GM23338 (cell line): ENCODE measurements around the gene SIMC1. TPM values are rescaled to one million over a fixed set of nuclear protein-coding genes. Genes with fewer than 3 reads are reported as not detected.

Experiments used
- ATAC-seq: fragments of 200-7000 bp; cut with Tn5 transposase; 3 replicates; pipeline ENCODE4 v1.9.1; 2020
- DNase-seq: peaks from one replicate; pipeline ENCODE4 v3.0.0-alpha.2; 2015; ENCODE audit warnings: low spot score
- H2AFZ ChIP-seq: fragments of 200-600 bp; sonication (generic); 2 replicates; pipeline ENCODE4 v1.8.0; 2016; ENCODE audit warnings: antibody characterized with exemption, mild to moderate bottlenecking, moderate library complexity
- H3F3A ChIP-seq: fragments of 200-600 bp; sonication (generic); replicated peaks from 2 replicates; pipeline ENCODE4 v1.8.0; 2017; ENCODE audit warnings: antibody characterized with exemption, mixed run types, low read depth
- H3K27ac ChIP-seq: fragments of 200-600 bp; sonication (generic); 2 replicates; pipeline ENCODE4 v1.6.1; 2016; ENCODE audit warnings: low read depth
- H3K27me3 ChIP-seq: fragments of 200-600 bp; sonication (generic); 2 replicates; pipeline ENCODE4 v1.8.0; 2016; ENCODE audit warnings: mild to moderate bottlenecking, mixed run types, moderate library complexity; ENCODE audit not compliant: insufficient read depth
- H3K36me3 ChIP-seq: fragments of 200-600 bp; sonication (generic); 2 replicates; pipeline ENCODE4 v1.8.0; 2016; ENCODE audit warnings: mild to moderate bottlenecking; ENCODE audit not compliant: insufficient read depth
- H3K4me1 ChIP-seq: fragments of 200-600 bp; sonication (generic); 2 replicates; pipeline ENCODE4 v1.8.0; 2016; ENCODE audit warnings: mild to moderate bottlenecking, moderate library complexity; ENCODE audit not compliant: insufficient read depth
- H3K4me2 ChIP-seq: fragments of 200-600 bp; sonication (generic); 2 replicates; pipeline ENCODE4 v1.7.1; 2017; ENCODE audit warnings: mixed run types
- H3K4me3 ChIP-seq: fragments of 200-600 bp; sonication (generic); 2 replicates; pipeline ENCODE4 v1.6.1; 2016; ENCODE audit warnings: mixed run types
- H3K79me2 ChIP-seq: fragments of 200-600 bp; sonication (generic); replicated peaks from 2 replicates; pipeline ENCODE4 v1.8.0; 2017; ENCODE audit warnings: mild to moderate bottlenecking; ENCODE audit not compliant: insufficient read depth
- H3K9me2 ChIP-seq: fragments of 200-600 bp; sonication (generic); 2 replicates; pipeline ENCODE4 v1.8.0; 2017; ENCODE audit not compliant: insufficient read depth
- H4K20me1 ChIP-seq: fragments of 200-600 bp; sonication (generic); replicated peaks from 2 replicates; pipeline ENCODE4 v1.8.0; 2017; ENCODE audit warnings: mild to moderate bottlenecking; ENCODE audit not compliant: insufficient read depth
- H3K27ac Mint-ChIP-seq: 2 replicates; pipeline ENCODE4 v1.8.0; 2020; ENCODE audit warnings: inconsistent platforms, mild to moderate bottlenecking, moderate library complexity, mixed read lengths
- H3K27me3 Mint-ChIP-seq: 3 replicates; pipeline ENCODE4 v1.8.0; 2022; ENCODE audit warnings: low read depth, mild to moderate bottlenecking, moderate library complexity, mixed read lengths, inconsistent platforms; ENCODE audit not compliant: insufficient read depth, poor library complexity
- H3K36me3 Mint-ChIP-seq: 3 replicates; pipeline ENCODE4 v1.8.0; 2021; ENCODE audit warnings: low read depth, mild to moderate bottlenecking, inconsistent platforms, moderate library complexity, mixed read lengths
- H3K4me1 Mint-ChIP-seq: 3 replicates; pipeline ENCODE4 v1.8.0; 2020; ENCODE audit warnings: mild to moderate bottlenecking, inconsistent platforms, mixed read lengths
- H3K4me3 Mint-ChIP-seq: 3 replicates; pipeline ENCODE4 v1.8.0; 2021; ENCODE audit warnings: moderate library complexity, mild to moderate bottlenecking, inconsistent platforms, mixed read lengths
- H3K9me3 Mint-ChIP-seq: 3 replicates; pipeline ENCODE4 v1.8.0; 2020; ENCODE audit warnings: moderate library complexity, mild to moderate bottlenecking, inconsistent platforms, mixed read lengths
- EZH2phosphoT487 ChIP-seq: fragments of 200-600 bp; sonication (generic); IDR thresholded peaks from one replicate; pipeline ENCODE4 v1.8.1; 2018; ENCODE audit warnings: antibody characterized with exemption; ENCODE audit not compliant: unreplicated experiment
- JUNB ChIP-seq: IDR thresholded peaks from one replicate; pipeline ENCODE4 v1.6.1; 2016; ENCODE audit warnings: antibody characterized with exemption; ENCODE audit not compliant: unreplicated experiment
- STAT1 ChIP-seq: IDR thresholded peaks from one replicate; pipeline ENCODE4 v1.6.1; 2016; ENCODE audit warnings: antibody characterized with exemption; ENCODE audit not compliant: unreplicated experiment
- ZNF331 ChIP-seq: fragments of 250-450 bp; sonication (Bioruptor Pico); IDR thresholded peaks from 2 replicates; pipeline ENCODE4 v1.5.0; 2020; ENCODE audit warnings: low read depth, mild to moderate bottlenecking, moderate library complexity
- polyA plus RNA-seq: library from polyadenylated mRNA; unstranded; fragments of >200 nt; fragmentation: Nextera tagmentation; extraction: Ambion mirVana; gene quantifications from 2 replicates; pipeline ENCODE4 v1.2.1, GENCODE V29; 2016
- total RNA-seq: library from RNA; depleted of rRNA; stranded (reverse); fragments of >200 nt; shearing (Covaris generic); gene quantifications from 2 replicates; pipeline ENCODE4 v1.2.3, GENCODE V29; 2014
- TF ChIP-seq, protein P1 (sequence below): IDR thresholded peaks from 2 replicates; pipeline ENCODE4 v1.6.1; 2016; ENCODE audit warnings: antibody characterized with exemption
- TF ChIP-seq, protein P2 (sequence below): fragments of 250-450 bp; sonication (Bioruptor Pico); IDR thresholded peaks from 2 replicates; pipeline ENCODE4 v1.5.0; 2020; ENCODE audit warnings: mild to moderate bottlenecking, moderate library complexity

The SIMC1 gene
- total and polyA plus RNA-seq, 2 experiments from 2014 or later, result 9.4 to 14.6 TPM

DNA sequence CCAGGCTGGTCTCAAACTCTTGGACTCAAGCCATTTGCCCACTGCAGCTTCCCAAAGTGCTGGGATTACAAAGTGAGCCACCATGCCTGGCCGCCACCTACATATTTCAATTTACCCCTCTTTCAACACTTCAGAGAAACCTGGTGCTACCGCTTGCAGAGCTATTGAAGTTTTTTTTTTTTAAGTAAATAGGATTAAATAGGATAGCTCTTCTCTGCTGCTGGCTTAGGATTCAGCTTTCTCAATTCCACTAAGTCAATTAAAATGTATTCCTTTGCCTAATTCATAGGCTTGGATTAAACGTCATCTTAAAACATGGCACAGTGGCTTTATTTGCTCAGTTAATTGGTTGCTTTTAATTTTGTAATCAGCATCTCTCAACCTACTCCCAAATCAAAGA, 82.4 kb downstream of the SIMC1 start (continued):
- TF ChIP-seq, protein P1, sequence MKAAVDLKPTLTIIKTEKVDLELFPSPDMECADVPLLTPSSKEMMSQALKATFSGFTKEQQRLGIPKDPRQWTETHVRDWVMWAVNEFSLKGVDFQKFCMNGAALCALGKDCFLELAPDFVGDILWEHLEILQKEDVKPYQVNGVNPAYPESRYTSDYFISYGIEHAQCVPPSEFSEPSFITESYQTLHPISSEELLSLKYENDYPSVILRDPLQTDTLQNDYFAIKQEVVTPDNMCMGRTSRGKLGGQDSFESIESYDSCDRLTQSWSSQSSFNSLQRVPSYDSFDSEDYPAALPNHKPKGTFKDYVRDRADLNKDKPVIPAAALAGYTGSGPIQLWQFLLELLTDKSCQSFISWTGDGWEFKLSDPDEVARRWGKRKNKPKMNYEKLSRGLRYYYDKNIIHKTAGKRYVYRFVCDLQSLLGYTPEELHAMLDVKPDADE, result no peak
- TF ChIP-seq JUNB (no peak), ZNF331 (CRISPR knock-in tag) (no peak), EZH2phosphoT487 (no peak)
- TF ChIP-seq, protein P2, sequence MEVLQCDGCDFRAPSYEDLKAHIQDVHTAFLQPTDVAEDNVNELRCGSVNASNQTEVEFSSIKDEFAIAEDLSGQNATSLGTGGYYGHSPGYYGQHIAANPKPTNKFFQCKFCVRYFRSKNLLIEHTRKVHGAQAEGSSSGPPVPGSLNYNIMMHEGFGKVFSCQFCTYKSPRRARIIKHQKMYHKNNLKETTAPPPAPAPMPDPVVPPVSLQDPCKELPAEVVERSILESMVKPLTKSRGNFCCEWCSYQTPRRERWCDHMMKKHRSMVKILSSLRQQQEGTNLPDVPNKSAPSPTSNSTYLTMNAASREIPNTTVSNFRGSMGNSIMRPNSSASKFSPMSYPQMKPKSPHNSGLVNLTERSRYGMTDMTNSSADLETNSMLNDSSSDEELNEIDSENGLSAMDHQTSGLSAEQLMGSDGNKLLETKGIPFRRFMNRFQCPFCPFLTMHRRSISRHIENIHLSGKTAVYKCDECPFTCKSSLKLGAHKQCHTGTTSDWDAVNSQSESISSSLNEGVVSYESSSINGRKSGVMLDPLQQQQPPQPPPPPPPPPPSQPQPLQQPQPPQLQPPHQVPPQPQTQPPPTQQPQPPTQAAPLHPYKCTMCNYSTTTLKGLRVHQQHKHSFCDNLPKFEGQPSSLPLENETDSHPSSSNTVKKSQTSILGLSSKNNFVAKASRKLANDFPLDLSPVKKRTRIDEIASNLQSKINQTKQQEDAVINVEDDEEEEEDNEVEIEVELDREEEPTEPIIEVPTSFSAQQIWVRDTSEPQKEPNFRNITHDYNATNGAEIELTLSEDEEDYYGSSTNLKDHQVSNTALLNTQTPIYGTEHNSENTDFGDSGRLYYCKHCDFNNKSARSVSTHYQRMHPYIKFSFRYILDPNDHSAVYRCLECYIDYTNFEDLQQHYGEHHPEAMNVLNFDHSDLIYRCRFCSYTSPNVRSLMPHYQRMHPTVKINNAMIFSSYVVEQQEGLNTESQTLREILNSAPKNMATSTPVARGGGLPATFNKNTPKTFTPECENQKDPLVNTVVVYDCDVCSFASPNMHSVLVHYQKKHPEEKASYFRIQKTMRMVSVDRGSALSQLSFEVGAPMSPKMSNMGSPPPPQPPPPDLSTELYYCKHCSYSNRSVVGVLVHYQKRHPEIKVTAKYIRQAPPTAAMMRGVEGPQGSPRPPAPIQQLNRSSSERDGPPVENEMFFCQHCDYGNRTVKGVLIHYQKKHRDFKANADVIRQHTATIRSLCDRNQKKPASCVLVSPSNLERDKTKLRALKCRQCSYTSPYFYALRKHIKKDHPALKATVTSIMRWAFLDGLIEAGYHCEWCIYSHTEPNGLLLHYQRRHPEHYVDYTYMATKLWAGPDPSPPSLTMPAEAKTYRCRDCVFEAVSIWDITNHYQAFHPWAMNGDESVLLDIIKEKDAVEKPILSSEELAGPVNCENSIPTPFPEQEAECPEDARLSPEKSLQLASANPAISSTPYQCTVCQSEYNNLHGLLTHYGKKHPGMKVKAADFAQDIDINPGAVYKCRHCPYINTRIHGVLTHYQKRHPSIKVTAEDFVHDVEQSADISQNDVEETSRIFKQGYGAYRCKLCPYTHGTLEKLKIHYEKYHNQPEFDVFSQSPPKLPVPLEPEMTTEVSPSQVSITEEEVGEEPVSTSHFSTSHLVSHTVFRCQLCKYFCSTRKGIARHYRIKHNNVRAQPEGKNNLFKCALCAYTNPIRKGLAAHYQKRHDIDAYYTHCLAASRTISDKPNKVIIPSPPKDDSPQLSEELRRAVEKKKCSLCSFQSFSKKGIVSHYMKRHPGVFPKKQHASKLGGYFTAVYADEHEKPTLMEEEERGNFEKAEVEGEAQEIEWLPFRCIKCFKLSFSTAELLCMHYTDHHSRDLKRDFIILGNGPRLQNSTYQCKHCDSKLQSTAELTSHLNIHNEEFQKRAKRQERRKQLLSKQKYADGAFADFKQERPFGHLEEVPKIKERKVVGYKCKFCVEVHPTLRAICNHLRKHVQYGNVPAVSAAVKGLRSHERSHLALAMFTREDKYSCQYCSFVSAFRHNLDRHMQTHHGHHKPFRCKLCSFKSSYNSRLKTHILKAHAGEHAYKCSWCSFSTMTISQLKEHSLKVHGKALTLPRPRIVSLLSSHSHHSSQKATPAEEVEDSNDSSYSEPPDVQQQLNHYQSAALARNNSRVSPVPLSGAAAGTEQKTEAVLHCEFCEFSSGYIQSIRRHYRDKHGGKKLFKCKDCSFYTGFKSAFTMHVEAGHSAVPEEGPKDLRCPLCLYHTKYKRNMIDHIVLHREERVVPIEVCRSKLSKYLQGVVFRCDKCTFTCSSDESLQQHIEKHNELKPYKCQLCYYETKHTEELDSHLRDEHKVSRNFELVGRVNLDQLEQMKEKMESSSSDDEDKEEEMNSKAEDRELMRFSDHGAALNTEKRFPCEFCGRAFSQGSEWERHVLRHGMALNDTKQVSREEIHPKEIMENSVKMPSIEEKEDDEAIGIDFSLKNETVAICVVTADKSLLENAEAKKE (CRISPR knock-in tag), result no peak

DNA sequence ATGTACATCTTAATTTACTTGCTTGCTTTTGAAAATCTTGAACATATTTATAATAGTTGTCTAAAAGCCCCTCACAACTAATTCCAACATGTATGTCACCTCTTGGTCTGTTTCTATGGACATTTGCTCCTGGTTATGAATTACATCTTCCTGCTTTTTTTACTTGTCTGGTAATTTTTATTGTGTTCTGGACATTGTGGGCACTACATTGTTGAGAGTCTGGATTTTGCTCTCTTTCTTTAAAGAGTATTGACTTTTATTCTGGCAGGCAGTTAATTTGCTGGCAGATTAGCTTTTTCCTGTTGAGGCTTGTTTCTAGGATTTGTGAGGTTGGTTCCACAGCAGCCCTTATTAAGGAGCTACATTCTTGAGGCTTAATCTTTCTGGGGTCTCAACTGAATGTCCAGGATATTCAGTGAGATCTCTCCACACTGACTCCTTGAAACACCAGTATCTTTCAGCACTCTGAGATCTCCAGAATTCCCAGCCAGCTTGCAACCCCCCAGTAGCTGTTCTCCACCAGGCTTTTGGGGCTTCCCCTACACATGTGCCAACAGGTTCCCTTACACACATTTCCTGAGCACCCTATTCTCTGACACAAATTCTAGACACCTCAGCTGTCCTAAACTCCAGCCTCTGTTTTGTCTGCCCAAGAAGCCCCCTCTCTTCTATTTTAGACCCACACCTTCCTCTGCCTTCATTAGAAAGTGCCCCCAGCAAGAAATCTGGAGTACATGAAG, 96.0 kb downstream of the SIMC1 start:
- no peaks in the 10 kb centered on the region for H3K9me2 ChIP-seq
- H3K79me2 ChIP-seq, result no peaks in the 10 kb centered on the region
- no peaks in the 10 kb centered on the region for H3K27me3 ChIP-seq
- DNase-seq (no peak), ATAC-seq (no peak)
- no peaks in the 10 kb centered on the region for H3F3A ChIP-seq
- no peak for TF ChIP-seq STAT1
- TF ChIP-seq, protein P1, result no peak
- H3K4me3 ChIP-seq, result no peak overlapping the region
- H3K4me1 ChIP-seq, result no peaks in the 10 kb centered on the region
- Mint-ChIP-seq H3K27ac (no peak overlapping the region), H3K9me3 (peaks cover 4% of the 10 kb centered on the region; the same call in 1 of the 3 replicates), H3K4me1 (no peaks in the 10 kb centered on the region), H3K27me3 (no peaks in the 10 kb centered on the region), H3K36me3 (peaks cover 26% of the 10 kb centered on the region), H3K4me3 (no peak overlapping the region)
- H3K27ac ChIP-seq, result no peak overlapping the region
- H3K36me3 ChIP-seq, result no peaks in the 10 kb centered on the region
- H4K20me1 ChIP-seq, result no peaks in the 10 kb centered on the region
- no peak overlapping the region for H2AFZ ChIP-seq
- H3K4me2 ChIP-seq, result no peak overlapping the region
